Stomach (tissue), 4 donors: ENCODE measurements around the gene TNFRSF14.

ENCODE experiments used
- POLR2A ChIP-seq, 4 donors: fragments of 450-650 bp; IDR thresholded peaks; one replicate each; pipeline ENCODE4 v1.6.1; 2016; ENCODE audit warnings: antibody characterized with exemption in 4 of 4, control low read depth in 2 of 4, mild to moderate bottlenecking in 1 of 4, moderate library complexity in 1 of 4
- POLR2AphosphoS5 ChIP-seq, 3 donors: sonication (generic); formaldehyde crosslinking; IDR thresholded peaks; one replicate each; pipeline ENCODE4 v1.6.1; 2016; ENCODE audit warnings: antibody characterized with exemption in 3 of 3
- TF ChIP-seq, protein P1 (sequence below), 7 experiments: fragments of 450-650 bp in 4 of 7; fragments of 200-600 bp in 3 of 7; sonication (generic) in 3 of 7; IDR thresholded peaks; one replicate each; pipeline ENCODE4 v1.5.1; 2016 to 2019; ENCODE audit warnings: antibody characterized with exemption in 7 of 7, control low read depth in 2 of 7, mild to moderate bottlenecking in 1 of 7

DNA sequence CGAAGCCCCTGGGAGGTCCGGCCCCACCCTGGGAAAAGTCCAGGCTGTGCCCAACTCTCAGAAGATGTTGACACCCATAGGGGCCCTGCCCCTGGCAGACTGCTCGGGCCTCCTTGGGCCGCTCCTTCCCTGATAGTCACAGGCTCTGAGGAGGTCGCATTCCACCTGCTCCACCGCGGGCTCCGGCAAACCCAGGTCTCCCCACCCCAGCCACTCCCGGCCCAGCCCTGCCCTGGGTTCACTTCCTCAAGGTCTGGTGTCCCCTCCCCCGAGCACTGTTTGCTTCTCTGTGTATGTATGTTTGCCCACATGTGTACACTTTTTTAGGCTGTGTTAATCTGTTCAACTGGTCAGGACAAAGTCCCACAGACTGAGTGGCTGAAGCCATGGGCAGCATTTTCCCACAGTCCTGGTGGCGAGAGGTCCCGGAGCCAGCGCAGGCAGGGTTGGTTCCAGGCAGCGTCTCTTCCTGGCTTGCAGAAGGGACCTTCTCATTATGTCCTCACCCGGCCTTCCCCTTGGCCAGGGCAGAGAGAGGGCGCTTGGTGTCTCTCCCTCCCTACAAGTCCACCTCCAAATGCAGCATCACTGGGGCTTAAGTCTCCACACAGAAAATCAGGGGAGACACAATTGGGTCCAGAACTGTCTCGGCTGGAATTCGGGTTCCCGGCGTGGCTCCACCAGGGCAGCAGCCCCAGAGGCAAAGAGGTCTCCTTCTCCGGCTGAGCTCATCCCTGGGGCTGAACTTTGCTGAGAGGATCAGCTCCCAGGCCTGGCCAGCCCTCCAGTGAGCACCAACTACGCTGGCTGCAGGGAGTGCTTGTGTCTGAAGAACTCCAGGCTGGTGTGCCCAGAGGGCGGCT lies 19.9 kb downstream of the TNFRSF14 start:
- TF ChIP-seq, protein P1, sequence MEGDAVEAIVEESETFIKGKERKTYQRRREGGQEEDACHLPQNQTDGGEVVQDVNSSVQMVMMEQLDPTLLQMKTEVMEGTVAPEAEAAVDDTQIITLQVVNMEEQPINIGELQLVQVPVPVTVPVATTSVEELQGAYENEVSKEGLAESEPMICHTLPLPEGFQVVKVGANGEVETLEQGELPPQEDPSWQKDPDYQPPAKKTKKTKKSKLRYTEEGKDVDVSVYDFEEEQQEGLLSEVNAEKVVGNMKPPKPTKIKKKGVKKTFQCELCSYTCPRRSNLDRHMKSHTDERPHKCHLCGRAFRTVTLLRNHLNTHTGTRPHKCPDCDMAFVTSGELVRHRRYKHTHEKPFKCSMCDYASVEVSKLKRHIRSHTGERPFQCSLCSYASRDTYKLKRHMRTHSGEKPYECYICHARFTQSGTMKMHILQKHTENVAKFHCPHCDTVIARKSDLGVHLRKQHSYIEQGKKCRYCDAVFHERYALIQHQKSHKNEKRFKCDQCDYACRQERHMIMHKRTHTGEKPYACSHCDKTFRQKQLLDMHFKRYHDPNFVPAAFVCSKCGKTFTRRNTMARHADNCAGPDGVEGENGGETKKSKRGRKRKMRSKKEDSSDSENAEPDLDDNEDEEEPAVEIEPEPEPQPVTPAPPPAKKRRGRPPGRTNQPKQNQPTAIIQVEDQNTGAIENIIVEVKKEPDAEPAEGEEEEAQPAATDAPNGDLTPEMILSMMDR (IDR thresholded peaks at IDR 0.05): no peak
- TF ChIP-seq POLR2A (IDR thresholded peaks at IDR 0.05) (no peak), POLR2AphosphoS5 (IDR thresholded peaks at IDR 0.05) (peak in 2 of 3 donors; percentile 60 to 64)
